ENCODE results near the gene STX17.
A peak's percentile ranks its signal among the peaks of the same experiment; 100 is the strongest.

STX17 gene

GRCh38 chr9:99931155-99931840 is 24.8 kb downstream of the STX17 start:
- peaks cover 5% of the 10 kb centered on the region for H3K9me3 Mint-ChIP-seq
- H3K4me1 Mint-ChIP-seq, result peaks cover 47% of the 10 kb centered on the region
- H3K27me3 Mint-ChIP-seq, result no peaks in the 10 kb centered on the region
- H3K4me3 Mint-ChIP-seq, result no peak overlapping the region
- H3K36me3 Mint-ChIP-seq, result peaks cover 37% of the 10 kb centered on the region
- no peak overlapping the region for H3K27ac Mint-ChIP-seq

DNA sequence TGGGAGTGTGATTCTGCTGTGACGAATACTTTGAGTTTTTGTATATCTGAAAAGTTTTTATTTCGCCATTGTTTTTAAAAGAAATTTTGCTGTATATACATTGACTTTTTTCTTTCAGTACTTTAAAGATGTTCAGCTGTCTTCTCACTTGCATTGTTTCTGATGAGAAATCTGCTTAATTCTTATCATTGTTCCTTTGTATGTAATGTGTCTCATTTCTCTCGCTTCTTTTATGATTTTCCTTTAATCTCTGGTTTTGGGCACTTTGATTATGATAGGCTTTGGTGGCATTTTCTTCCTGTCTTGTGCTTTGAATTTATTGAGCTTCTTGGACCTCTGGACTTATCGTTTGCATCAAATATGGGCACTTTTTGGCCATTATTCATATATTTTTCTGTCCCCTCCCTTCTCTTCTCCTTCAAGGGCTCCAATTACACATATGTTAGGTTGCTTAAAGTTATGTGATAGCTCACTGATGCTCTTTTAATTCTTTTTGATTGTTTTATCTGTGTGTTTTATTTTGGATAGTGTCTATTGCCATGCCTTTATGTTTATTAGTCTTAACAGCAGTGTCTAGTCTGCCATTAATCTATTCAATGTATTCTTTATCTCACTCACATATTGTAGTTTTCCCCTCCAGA is 30.6 kb downstream of the STX17 start:
- peaks cover 12% of the 10 kb centered on the region for H3K9me3 Mint-ChIP-seq
- H3K4me1 Mint-ChIP-seq, result peaks cover 46% of the 10 kb centered on the region
- H3K36me3 Mint-ChIP-seq, result peaks cover 39% of the 10 kb centered on the region

GRCh38 chr9:99947395-99947794 is 40.9 kb downstream of the STX17 start:
- H3K27me3 Mint-ChIP-seq, result no peaks in the 10 kb centered on the region
- H3K9me3 Mint-ChIP-seq, result no peaks in the 10 kb centered on the region
- peaks cover 32% of the 10 kb centered on the region for H3K4me1 Mint-ChIP-seq
- H3K4me3 Mint-ChIP-seq, result no peak overlapping the region
- no peak overlapping the region for H3K27ac Mint-ChIP-seq
- peaks cover 19% of the 10 kb centered on the region for H3K36me3 Mint-ChIP-seq

More for the DNA sequence above, 30.6 kb downstream of the STX17 start:
- no peaks in the 10 kb centered on the region for H3K27me3 Mint-ChIP-seq
- no peak overlapping the region for H3K4me3 Mint-ChIP-seq
- H3K27ac Mint-ChIP-seq, result no peak overlapping the region

- Mint-ChIP-seq H3K36me3 (peaks cover 18% of the 10 kb centered on the region), H3K4me3 (no peak overlapping the region), H3K27me3 (no peaks in the 10 kb centered on the region), H3K4me1 (peaks cover 32% of the 10 kb centered on the region), H3K27ac (no peak overlapping the region), H3K9me3 (no peaks in the 10 kb centered on the region)
Observed at GRCh38 chr9:99948482-99948881, 42.0 kb downstream of the STX17 start.

DNA sequence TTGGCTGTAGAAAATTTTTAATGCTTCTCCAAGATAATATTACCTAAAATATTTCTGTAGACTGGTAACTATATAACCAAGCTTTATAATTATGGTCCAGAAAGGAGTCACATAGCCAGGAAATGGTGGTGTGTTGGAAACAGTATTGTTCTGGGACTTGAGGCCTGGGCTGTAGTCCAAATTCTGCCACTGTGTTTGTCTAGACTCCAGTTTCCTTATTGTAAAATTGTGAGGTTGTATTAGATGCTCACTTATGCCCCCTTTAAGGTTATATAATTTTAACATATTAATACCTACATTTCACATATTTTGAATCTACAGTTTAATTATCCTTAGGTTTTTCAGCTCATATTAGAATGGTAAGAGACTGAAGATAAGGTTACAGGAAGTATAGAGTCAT is 42.4 kb downstream of the STX17 start:
- no peaks in the 10 kb centered on the region for H3K27me3 Mint-ChIP-seq
- no peak overlapping the region for H3K27ac Mint-ChIP-seq
- H3K9me3 Mint-ChIP-seq, result no peaks in the 10 kb centered on the region
- H3K4me1 Mint-ChIP-seq, result peaks cover 33% of the 10 kb centered on the region
- H3K4me3 Mint-ChIP-seq, result no peak overlapping the region
- peaks cover 16% of the 10 kb centered on the region for H3K36me3 Mint-ChIP-seq

GRCh38 chr9:99953861-99954507 is 47.5 kb downstream of the STX17 start:
- Mint-ChIP-seq H3K9me3 (no peaks in the 10 kb centered on the region), H3K27me3 (no peaks in the 10 kb centered on the region), H3K27ac (no peak overlapping the region), H3K36me3 (peaks cover 21% of the 10 kb centered on the region), H3K4me3 (no peak overlapping the region), H3K4me1 (peaks cover 38% of the 10 kb centered on the region)

DNA sequence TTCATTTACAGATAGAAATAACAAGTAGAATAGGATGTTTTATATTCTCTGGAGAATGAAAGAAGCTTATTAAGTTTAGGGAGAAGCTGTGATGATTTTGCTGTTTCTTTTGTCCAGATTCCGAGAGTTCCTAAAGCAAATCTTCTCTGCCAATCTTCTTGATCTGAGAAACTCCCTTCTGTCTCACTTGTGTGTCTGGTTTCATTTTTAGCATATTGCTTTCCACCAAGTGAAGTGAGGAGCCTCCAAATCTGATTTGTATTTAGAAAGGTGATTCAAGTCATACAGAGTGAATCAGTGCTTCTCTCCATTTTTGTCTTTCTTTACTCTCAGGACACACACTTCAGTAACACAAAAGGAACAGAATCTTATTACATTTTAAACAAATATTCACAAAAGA is 48.4 kb downstream of the STX17 start:
- H3K4me3 Mint-ChIP-seq, result no peak overlapping the region

GRCh38 chr9:99955606-99956005 is 49.2 kb downstream of the STX17 start:
- H3K4me1 Mint-ChIP-seq, result peaks cover 35% of the 10 kb centered on the region
- H3K9me3 Mint-ChIP-seq, result no peaks in the 10 kb centered on the region
- peak overlapping the region; percentile 7 for H3K4me3 Mint-ChIP-seq
- H3K36me3 Mint-ChIP-seq, result peaks cover 20% of the 10 kb centered on the region
- H3K27ac Mint-ChIP-seq, result peak overlapping the region; percentile 13
- H3K27me3 Mint-ChIP-seq, result no peaks in the 10 kb centered on the region

More for the DNA sequence above, 48.4 kb downstream of the STX17 start:
- Mint-ChIP-seq H3K36me3 (peaks cover 23% of the 10 kb centered on the region), H3K4me1 (peaks cover 38% of the 10 kb centered on the region), H3K27ac (no peak overlapping the region), H3K27me3 (no peaks in the 10 kb centered on the region), H3K9me3 (no peaks in the 10 kb centered on the region)

DNA sequence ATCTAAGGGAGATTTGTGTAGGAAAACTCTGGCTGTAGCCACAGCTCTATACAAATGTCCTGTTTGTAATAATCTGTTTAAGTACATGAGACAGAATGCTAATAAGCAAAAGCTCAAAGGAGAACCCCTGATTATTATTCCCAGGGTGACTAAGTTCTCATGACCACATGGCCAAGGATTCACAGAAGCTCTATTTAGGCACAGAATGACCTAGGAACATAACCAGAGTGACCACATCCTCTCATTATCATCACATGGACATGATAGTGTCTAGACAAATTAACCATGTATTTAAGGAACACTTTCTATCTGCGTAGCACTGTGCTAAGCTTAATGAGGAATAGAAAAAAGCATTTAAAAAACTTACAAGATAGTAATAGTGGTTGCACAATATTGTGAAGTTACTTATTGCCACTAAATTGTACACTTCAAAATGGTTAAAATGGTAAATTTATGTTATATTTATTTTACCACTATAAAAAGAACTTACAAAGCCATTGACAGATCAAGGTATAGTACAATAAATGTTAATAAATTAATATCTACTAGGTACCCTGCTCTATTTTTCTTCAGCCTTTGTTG is 56.3 kb downstream of the STX17 start:
- Mint-ChIP-seq H3K27ac (no peak overlapping the region), H3K4me3 (no peak overlapping the region), H3K9me3 (no peaks in the 10 kb centered on the region), H3K36me3 (peaks cover 25% of the 10 kb centered on the region), H3K4me1 (no peaks in the 10 kb centered on the region), H3K27me3 (no peaks in the 10 kb centered on the region)

DNA sequence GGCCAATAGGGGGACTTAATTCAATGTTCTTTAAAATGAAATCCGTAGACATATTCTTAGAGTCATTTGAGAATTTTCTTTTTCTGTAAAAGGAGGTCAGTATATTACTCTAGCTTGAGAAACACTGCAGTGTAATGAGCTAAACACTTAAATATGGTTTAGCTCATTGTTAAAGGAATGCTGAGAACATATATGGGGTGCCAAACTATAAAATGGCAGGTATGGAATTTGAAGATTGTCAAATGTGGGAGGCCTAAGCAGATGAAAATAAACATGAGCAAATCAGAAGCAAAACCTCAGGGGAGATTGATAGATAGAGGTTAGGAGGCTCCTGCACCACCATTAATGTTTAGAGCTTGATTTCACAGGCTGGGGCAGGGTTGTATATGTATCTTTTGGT is 57.9 kb downstream of the STX17 start:
- H3K36me3 Mint-ChIP-seq, result peaks cover 29% of the 10 kb centered on the region
- no peak overlapping the region for H3K4me3 Mint-ChIP-seq
- H3K4me1 Mint-ChIP-seq, result no peaks in the 10 kb centered on the region
- H3K9me3 Mint-ChIP-seq, result no peaks in the 10 kb centered on the region
- no peaks in the 10 kb centered on the region for H3K27me3 Mint-ChIP-seq
- no peak overlapping the region for H3K27ac Mint-ChIP-seq

GRCh38 chr9:99966001-99966400 is 59.5 kb downstream of the STX17 start:
- no peak overlapping the region for H3K4me3 Mint-ChIP-seq
- H3K27ac Mint-ChIP-seq, result peak overlapping the region; percentile 78
- H3K36me3 Mint-ChIP-seq, result peaks cover 28% of the 10 kb centered on the region
- H3K4me1 Mint-ChIP-seq, result no peaks in the 10 kb centered on the region
- no peaks in the 10 kb centered on the region for H3K9me3 Mint-ChIP-seq
- no peaks in the 10 kb centered on the region for H3K27me3 Mint-ChIP-seq

DNA sequence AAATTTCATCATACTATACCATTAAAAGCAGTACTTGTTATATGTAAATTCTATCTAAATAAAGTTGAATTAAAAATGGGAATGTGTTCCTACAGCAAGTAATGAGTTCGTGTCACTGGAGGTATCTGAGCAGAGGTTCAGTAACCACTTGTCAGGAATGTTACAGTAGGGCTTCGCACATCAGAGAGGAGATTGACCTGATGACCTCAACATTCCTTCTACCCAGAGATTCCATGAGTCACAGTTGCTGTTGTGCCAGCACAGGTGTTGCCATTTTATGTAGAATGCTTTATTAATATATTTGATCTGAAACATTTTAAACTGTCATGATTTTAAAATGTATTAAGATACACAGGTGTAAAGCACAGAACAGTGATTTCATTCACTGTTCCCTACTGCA is 60.3 kb downstream of the STX17 start:
- H3K4me1 Mint-ChIP-seq, result no peaks in the 10 kb centered on the region
- H3K27ac Mint-ChIP-seq, result no peak overlapping the region
- peaks cover 25% of the 10 kb centered on the region for H3K36me3 Mint-ChIP-seq
- no peak overlapping the region for H3K4me3 Mint-ChIP-seq
- H3K9me3 Mint-ChIP-seq, result no peaks in the 10 kb centered on the region
- H3K27me3 Mint-ChIP-seq, result no peaks in the 10 kb centered on the region

GRCh38 chr9:99967457-99967856 is 61.0 kb downstream of the STX17 start:
- peaks cover 22% of the 10 kb centered on the region for H3K36me3 Mint-ChIP-seq
- no peak overlapping the region for H3K4me3 Mint-ChIP-seq
- no peaks in the 10 kb centered on the region for H3K4me1 Mint-ChIP-seq
- H3K27me3 Mint-ChIP-seq, result no peaks in the 10 kb centered on the region
- peak overlapping the region; percentile 7 for H3K27ac Mint-ChIP-seq
- no peaks in the 10 kb centered on the region for H3K9me3 Mint-ChIP-seq

- Mint-ChIP-seq H3K9me3 (no peaks in the 10 kb centered on the region), H3K27ac (peak overlapping the region; percentile 68), H3K4me1 (no peaks in the 10 kb centered on the region), H3K36me3 (peaks cover 16% of the 10 kb centered on the region), H3K27me3 (no peaks in the 10 kb centered on the region), H3K4me3 (no peak overlapping the region)
Observed at GRCh38 chr9:99970481-99970880, 64.0 kb downstream of the STX17 start.

DNA sequence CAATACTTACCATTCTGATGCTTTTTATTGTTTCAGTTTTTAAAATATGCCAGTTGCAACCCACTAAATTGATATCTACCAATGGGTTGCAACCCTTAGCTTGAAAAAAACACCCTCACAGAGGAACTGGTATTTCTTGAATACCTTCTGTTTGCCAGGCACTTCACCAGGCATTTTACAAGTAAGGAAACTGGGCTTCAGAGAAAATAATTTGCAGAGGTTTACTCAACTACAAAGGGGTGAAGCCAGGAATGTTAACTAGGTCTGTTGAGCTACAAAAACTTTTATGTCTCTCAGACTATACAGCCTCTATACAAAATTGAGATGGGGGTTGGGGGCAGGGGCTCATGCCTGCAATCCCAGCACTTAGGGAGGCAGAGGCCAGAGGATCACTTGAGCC is 65.0 kb downstream of the STX17 start:
- no peak overlapping the region for H3K27ac Mint-ChIP-seq
- H3K4me1 Mint-ChIP-seq, result no peaks in the 10 kb centered on the region
- H3K36me3 Mint-ChIP-seq, result peaks cover 13% of the 10 kb centered on the region
- no peak overlapping the region for H3K4me3 Mint-ChIP-seq
- no peaks in the 10 kb centered on the region for H3K9me3 Mint-ChIP-seq
- H3K27me3 Mint-ChIP-seq, result no peaks in the 10 kb centered on the region

GRCh38 chr9:99973455-99973854 is 67.0 kb downstream of the STX17 start:
- Mint-ChIP-seq H3K4me1 (no peaks in the 10 kb centered on the region), H3K27me3 (no peaks in the 10 kb centered on the region), H3K27ac (no peak overlapping the region), H3K4me3 (no peak overlapping the region), H3K36me3 (peaks cover 13% of the 10 kb centered on the region), H3K9me3 (no peaks in the 10 kb centered on the region)

Measured in activated naive CD4-positive, alpha-beta T cell treated with anti-CD3 and anti-CD28 coated beads, Interleukin-2, amount 50 U/mL, for 24 hours (primary cell).